ENCODE data around the gene RPL19. TPM values are rescaled to one million over a fixed set of nuclear protein-coding genes. Genes with fewer than 3 reads are reported as not detected.

The RPL19 gene
- polyA plus RNA-seq, 1 experiment: 1,903 TPM

GRCh38 chr17:39208893-39209292, 8.8 kb downstream of the RPL19 start:
- no peak overlapping the region for H3K4me3 ChIP-seq (ENCODE audit: low read depth, low read length)
- CTCF ChIA-PET: interaction anchor here (0.7 to 21.2 kb wide), 4 partner anchors 10 to 532 kb away, joined by 3 to 438 read pairs (median 6); partner anchors contain the start of gene ARL5C
- peaks cover 8% of the 10 kb centered on the region for H3K36me3 ChIP-seq (ENCODE audit: control insufficient read depth, insufficient read depth, low read length)
- POLR2A ChIA-PET: interaction anchor here (1.8 kb wide), 1 partner anchor 9 kb away, joined by 6 read pairs; the partner anchor contains the start of gene RPL19
- no peak for DNase-seq (ENCODE audit: low read depth)
- H3K27me3 ChIP-seq (ENCODE audit: control insufficient read depth, insufficient read depth, low read length): no peaks in the 10 kb centered on the region
- TF ChIP-seq, protein P1, sequence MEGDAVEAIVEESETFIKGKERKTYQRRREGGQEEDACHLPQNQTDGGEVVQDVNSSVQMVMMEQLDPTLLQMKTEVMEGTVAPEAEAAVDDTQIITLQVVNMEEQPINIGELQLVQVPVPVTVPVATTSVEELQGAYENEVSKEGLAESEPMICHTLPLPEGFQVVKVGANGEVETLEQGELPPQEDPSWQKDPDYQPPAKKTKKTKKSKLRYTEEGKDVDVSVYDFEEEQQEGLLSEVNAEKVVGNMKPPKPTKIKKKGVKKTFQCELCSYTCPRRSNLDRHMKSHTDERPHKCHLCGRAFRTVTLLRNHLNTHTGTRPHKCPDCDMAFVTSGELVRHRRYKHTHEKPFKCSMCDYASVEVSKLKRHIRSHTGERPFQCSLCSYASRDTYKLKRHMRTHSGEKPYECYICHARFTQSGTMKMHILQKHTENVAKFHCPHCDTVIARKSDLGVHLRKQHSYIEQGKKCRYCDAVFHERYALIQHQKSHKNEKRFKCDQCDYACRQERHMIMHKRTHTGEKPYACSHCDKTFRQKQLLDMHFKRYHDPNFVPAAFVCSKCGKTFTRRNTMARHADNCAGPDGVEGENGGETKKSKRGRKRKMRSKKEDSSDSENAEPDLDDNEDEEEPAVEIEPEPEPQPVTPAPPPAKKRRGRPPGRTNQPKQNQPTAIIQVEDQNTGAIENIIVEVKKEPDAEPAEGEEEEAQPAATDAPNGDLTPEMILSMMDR (IDR thresholded peaks at IDR 0.05; ENCODE audit: insufficient read depth, low read depth, low read length): no peak

DNA sequence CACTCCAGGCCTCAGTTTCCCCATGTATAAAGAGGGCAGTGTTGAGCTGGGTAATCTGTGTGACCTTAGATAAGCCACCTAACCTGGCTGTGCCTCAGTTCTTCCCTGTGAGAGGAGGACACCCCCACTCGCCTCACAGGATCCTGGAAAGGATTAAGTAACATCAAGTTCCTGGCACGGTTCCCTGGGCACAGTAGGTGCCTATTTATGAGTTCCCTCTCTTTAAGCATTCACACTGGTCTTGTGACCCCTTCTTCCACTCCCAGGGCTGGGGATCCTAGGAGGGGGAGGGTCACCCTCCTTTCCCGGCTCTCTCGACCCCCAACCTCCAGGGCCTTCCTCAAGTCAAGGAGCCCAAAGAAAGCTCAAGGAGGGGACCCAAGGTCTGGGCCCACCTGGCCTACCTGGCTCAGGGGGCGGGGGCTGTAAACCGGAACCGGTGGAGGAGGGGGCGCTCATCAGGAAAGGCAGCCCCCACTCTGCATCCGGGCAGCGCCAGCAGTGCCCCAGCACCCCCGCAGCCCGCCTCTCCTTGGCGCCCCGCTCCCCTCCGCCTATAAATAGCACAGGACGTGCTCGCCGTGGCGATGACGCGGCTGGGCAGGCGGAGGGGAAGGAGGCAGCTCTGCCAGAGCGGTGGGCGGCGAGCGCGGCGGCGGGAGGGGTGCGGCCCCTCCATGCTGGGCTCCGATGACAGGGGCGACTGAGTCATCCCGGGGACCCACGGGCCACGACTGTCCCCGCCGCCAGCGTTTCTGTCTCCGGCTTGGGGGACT, 9.4 kb downstream of the RPL19 start:
- no peaks in the 10 kb centered on the region for H3K27me3 ChIP-seq (ENCODE audit: control insufficient read depth, insufficient read depth, low read length)
- no peak for DNase-seq (ENCODE audit: low read depth)
- H3K4me3 ChIP-seq (ENCODE audit: low read depth, low read length): peak overlapping the region; percentile 36
- CTCF ChIA-PET: interaction anchor here (1.1 to 21.2 kb wide), 3 partner anchors 11 to 45 kb away, joined by 3 to 438 read pairs (median 10); partner anchors contain the start of gene ARL5C
- POLR2A ChIA-PET: interaction anchor here (1.8 kb wide), 1 partner anchor 10 kb away, joined by 6 read pairs; the partner anchor contains the start of gene RPL19
- H3K36me3 ChIP-seq (ENCODE audit: control insufficient read depth, insufficient read depth, low read length): peaks cover 4% of the 10 kb centered on the region; the same call in 1 of the 2 replicates
- TF ChIP-seq, protein P1 (IDR thresholded peaks at IDR 0.05; ENCODE audit: insufficient read depth, low read depth, low read length): no peak

- TF ChIP-seq, protein P1 (IDR thresholded peaks at IDR 0.05; ENCODE audit: insufficient read depth, low read depth, low read length): no peak
Observed at GRCh38 chr17:39210093-39210434, 10.0 kb downstream of the RPL19 start.

GRCh38 chr17:39212195-39212810, 12.2 kb downstream of the RPL19 start:
- H3K27me3 ChIP-seq (ENCODE audit: control insufficient read depth, insufficient read depth, low read length): peaks cover 8% of the 10 kb centered on the region
- TF ChIP-seq, protein P1 (IDR thresholded peaks at IDR 0.05; ENCODE audit: insufficient read depth, low read depth, low read length): no peak
- CTCF ChIA-PET: interaction anchor here (1.8 to 21.2 kb wide), 2 partner anchors 9 to 27 kb away, joined by 5 to 438 read pairs; no protein-coding TSS in a partner anchor
- POLR2A ChIA-PET: no interaction called here
- H3K36me3 ChIP-seq (ENCODE audit: control insufficient read depth, insufficient read depth, low read length): no peaks in the 10 kb centered on the region
- H3K4me3 ChIP-seq (ENCODE audit: low read depth, low read length): no peak overlapping the region
- DNase-seq (ENCODE audit: low read depth): no peak

More at GRCh38 chr17:39210093-39210434, 10.0 kb downstream of the RPL19 start:
- peaks cover 2% of the 10 kb centered on the region; the same call in 1 of the 2 replicates for H3K36me3 ChIP-seq (ENCODE audit: control insufficient read depth, insufficient read depth, low read length)
- no peak for DNase-seq (ENCODE audit: low read depth)
- peak overlapping the region; percentile 36 for H3K4me3 ChIP-seq (ENCODE audit: low read depth, low read length)
- CTCF ChIA-PET: interaction anchor here (2.7 to 21.2 kb wide), 2 partner anchors 29 to 45 kb away, joined by 10 to 438 read pairs; partner anchors contain the start of gene ARL5C
- POLR2A ChIA-PET: interaction anchor here (1.8 kb wide), 1 partner anchor 10 kb away, joined by 6 read pairs; the partner anchor contains the start of gene RPL19
- no peaks in the 10 kb centered on the region for H3K27me3 ChIP-seq (ENCODE audit: control insufficient read depth, insufficient read depth, low read length)

Data from BJ (cell line).